CD4-positive, alpha-beta T cell treated with Interleukin-21 for 1 hour (primary cell): ENCODE measurements around the gene NEK6.

Experiments used
- DNase-seq: peaks from one replicate; pipeline ENCODE4 v3.0.0-alpha.2; 2020

NEK6 gene

GRCh38 chr9:124384846-124385245 lies 127.1 kb downstream of the NEK6 start:
- no peak for DNase-seq

- no peak for DNase-seq
These were observed 127.9 kb downstream of the NEK6 start for GRCh38 chr9:124385623-124386022.

- DNase-seq: no peak
These were observed 128.5 kb downstream of the NEK6 start for GRCh38 chr9:124386201-124386600.

- DNase-seq: no peak
These were observed 130.7 kb downstream of the NEK6 start for GRCh38 chr9:124388275-124389048.

DNA sequence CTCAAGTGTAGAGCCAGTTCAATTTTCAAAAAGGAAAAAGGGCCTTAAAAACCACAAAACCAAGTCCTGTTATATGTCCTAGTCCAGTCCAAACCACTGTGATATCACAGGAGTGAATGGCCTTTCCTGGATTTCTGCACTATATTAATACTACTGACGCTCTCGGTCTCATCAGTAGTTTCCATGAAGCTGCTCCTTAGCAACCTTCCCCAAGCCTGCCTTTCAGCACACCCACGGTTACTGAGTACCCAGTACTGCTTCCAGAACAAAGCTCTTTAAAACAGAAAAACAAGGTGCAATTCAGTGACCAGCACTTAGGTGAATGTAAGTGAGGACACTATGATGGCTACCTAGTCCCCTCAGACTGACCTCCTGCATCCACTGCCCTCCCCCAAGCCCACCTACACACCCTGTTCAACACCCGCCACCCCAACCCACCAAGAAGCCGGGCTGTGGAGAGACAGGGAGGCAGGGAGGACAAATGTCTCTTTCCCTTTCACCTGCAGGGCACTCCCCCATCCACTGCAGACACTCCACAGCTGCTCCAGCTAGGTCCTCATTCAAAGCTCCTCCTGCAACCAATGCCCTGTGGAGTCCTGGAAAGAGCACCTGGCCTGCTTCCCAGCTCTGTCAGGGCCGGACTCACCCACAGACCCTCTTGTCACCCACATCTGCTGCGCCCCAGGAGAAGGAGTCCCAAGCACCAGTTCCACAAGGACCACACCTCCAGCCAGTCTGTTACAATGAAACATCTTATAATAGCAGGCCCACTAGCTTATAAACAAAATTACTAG lies 131.6 kb downstream of the NEK6 start:
- DNase-seq: no peak

DNA sequence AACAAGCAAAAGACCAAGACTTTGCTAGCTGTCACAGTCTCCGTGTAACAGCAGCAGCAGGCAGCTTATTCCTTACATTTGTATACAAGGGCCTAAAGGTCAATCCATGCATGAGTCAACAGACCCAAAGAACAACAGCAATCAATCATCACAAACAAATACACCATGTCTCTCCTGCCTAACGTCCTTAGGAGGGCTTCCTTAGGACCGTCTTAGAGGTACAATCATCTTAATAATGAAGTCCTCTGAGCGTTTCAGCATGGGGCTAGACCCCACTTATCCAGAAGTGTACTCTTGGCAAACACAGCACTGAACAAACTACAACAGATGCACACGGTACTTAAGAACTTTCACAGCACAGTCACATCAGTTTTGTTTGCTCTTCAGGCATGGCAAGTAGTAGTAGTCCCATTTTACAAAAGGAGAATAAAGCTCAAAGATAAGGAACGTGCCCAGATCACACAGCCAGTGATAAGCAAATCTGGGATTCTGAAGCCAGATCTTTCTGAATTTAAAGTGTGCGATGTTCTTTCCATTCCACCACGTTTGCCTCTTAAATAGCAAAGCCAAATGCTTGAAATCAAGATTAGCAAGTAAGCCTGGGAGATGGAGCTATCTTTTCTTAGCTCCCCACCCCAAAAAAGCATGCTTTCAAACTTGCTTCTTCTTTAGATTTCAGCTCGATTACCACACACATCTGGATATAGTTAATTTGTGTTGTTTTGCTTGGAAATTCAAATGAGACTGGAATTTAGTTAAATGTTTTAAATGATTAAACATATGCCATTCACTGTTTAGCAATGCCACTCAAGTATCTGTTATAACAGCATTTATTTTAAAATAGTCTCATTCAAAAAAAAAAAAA lies 133.3 kb downstream of the NEK6 start:
- no peak for DNase-seq

DNA sequence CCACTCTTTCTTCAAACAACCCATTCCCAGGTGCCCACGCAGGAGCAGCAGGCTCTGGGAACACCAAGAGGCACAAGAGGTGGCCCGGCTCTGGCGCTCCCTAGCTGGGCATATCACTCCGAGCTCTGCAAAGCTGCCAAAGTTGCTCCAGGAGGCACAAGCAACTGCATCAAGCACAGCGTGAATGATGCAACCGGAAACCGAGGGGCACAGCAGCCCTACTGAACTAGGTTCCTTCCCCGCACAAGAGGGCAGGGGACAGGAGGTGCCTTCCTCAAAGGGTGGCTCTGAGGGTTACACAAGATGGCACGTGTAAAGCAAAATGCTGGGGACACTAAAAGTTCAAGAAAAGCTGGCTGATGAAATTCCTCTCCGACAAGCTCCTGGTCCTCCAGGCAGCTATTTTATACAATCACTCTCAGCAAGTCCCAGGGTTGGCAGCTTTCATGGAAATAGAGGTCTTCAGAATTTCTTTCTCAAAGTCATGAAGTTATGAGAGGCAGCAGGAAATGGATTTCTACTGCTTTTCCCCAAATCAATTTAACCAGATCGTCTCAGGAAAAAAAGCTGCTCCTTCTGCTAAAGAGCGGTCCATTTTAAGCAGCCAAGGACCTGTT lies 134.6 kb downstream of the NEK6 start:
- DNase-seq: no peak

DNA sequence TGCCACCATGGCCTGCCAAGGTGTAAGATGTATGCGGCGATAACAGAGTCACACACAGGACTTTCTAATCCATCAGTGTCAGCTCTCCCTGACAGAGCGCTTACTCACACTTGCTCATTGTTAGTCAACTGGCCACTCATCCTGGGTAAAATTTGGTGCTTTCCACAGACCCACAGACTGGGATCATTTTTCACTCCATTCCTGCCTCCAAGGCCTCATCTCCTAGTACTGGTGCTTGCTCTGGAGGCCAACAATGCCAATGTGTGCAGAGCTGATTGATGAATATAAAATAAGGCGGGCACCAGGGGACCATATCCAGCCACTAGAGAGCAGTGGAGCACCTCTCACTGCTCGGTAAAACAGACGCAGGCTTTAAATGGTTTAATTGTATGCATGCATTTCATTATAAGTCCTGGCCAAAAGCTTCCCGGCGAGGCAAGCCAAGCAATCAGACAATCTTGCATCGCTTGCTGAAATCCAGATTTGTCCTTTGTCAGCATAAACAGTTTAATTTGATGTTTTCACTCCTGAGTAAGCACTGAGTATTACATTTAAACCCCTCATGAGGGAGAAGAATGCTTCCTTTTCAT lies 135.2 kb downstream of the NEK6 start:
- no peak for DNase-seq

GRCh38 chr9:124394167-124394566 lies 136.4 kb downstream of the NEK6 start:
- DNase-seq: no peak

DNA sequence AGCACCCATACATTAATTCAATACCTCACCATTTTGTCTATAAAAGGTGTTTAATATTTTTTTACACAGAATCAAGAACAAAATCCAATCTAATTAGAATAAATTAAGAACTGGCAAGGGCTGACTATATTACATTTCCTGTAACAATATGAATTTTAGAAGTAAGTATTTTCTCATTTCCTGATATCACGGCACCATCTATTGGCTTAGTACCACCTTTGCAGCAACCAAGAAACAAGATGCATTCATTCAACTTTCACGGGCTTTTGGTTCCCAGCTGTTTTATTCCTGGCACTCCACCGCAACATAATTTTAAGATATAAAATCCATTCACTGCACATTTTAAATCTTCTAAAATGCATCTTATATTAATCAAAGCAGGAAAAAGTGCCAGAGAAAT lies 136.8 kb downstream of the NEK6 start:
- peak; percentile 16 for DNase-seq

DNA sequence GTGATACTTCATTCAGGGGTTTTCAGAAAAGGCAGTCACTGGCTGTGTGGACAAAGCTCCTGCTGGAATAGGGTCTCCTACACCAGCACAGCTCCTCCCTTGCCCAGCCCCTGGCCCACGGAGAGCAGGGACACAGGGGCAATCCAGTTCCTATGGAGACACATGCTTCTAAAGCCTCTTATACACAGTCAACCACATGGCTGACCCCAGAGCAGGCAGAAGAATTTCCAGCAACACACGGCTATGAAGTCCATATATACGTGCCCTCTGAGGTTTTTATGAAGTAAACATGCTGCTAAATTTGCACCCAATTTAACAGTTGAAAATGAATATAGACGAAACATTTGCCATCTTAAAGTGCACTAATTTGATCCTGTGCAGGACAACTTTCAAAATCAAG lies 138.1 kb downstream of the NEK6 start:
- DNase-seq: no peak

GRCh38 chr9:124398191-124398935 lies 140.6 kb downstream of the NEK6 start:
- no peak for DNase-seq

GRCh38 chr9:124399323-124399967 lies 141.7 kb downstream of the NEK6 start:
- DNase-seq: no peak

GRCh38 chr9:124399968-124400940 lies 142.5 kb downstream of the NEK6 start:
- DNase-seq: no peak
